H1 (cell line): ENCODE data around the gene ASPRV1. TPM values are rescaled to one million over a fixed set of nuclear protein-coding genes. Genes with fewer than 3 reads are reported as not detected.
A peak's percentile ranks its signal among the peaks of the same experiment; 100 is the strongest.

Experiments
- CTCF ChIA-PET: fragments of 300-600 bp; sonication (Branson Sonifier 250); formaldehyde crosslinking; loops from one replicate; lab custom pipeline; 2021; ENCODE audit not compliant: partially characterized antibody; lab: Charles Lee
- POLR2A ChIA-PET: fragments of 300-600 bp; sonication (Branson Sonifier 250); formaldehyde crosslinking; loops from one replicate; lab custom pipeline; 2021; ENCODE audit warnings: inconsistent platforms; ENCODE audit not compliant: partially characterized antibody; lab: Charles Lee
- DNase-seq, 2 experiments: peaks; one replicate each; pipeline versions ENCODE4 v3.0.0 to v3.0.0-alpha.2; 2010 to 2022; ENCODE audit warnings: low spot score in 2 of 2, low read depth in 1 of 2, mixed read lengths in 1 of 2
- FAIRE-seq: peaks from 2 replicates; lab custom pipeline; 2011; peaks lifted over from hg19 to GRCh38; lab: Jason Lieb, UNC
- H2AFZ ChIP-seq: 2 replicates; pipeline ENCODE4 v1.8.1; 2012; ENCODE audit warnings: low read length, inconsistent platforms
- H2AK5ac ChIP-seq: 2 replicates; pipeline ENCODE4 v1.6.1; 2013; ENCODE audit warnings: low read depth, low read length
- H2BK120ac ChIP-seq: replicated peaks from 2 replicates; pipeline ENCODE3; 2013; ENCODE audit warnings: low read depth, low read length, inconsistent platforms
- H2BK12ac ChIP-seq: 2 replicates; pipeline ENCODE4 v1.6.1; 2013; ENCODE audit warnings: low read depth, low read length
- H2BK15ac ChIP-seq: 2 replicates; pipeline ENCODE4 v1.6.1; 2013; ENCODE audit warnings: low read length
- H2BK20ac ChIP-seq: 2 replicates; pipeline ENCODE4 v1.6.1; 2013; ENCODE audit warnings: low read length
- H2BK5ac ChIP-seq: 2 replicates; pipeline ENCODE4 v1.6.1; 2013; ENCODE audit warnings: low read depth, low read length
- H3K14ac ChIP-seq: 2 replicates; pipeline ENCODE4 v1.6.1; 2013; ENCODE audit warnings: inconsistent platforms; ENCODE audit not compliant: insufficient read length
- H3K18ac ChIP-seq: 2 replicates; pipeline ENCODE4 v1.6.1; 2013; ENCODE audit warnings: low read length; ENCODE audit errors: extremely low read depth
- H3K23ac ChIP-seq: 2 replicates; pipeline ENCODE4 v1.6.1; 2013; ENCODE audit warnings: inconsistent platforms; ENCODE audit not compliant: insufficient read length
- H3K23me2 ChIP-seq: 2 replicates; pipeline ENCODE4 v1.6.1; 2013; ENCODE audit warnings: low read depth, low read length
- H3K27ac ChIP-seq: 2 replicates; pipeline ENCODE4 v1.6.1; 2011; ENCODE audit warnings: low read depth, low read length, inconsistent platforms
- H3K27me3 ChIP-seq, 4 experiments: replicated peaks in 1 of 4; 1 replicate in 1 of 4; 2 replicates in 3 of 4; pipeline versions ENCODE4 v1.6.1 to v1.8.1; 2011 to 2013; ENCODE audit warnings: low read length in 3 of 4, mild to moderate bottlenecking in 3 of 4, inconsistent platforms in 2 of 4, mixed read lengths in 2 of 4, moderate library complexity in 1 of 4; ENCODE audit not compliant: control insufficient read depth in 3 of 4, insufficient read depth in 3 of 4; ENCODE audit errors: extremely low read depth in 1 of 4
- H3K36me3 ChIP-seq, 4 experiments: 2 replicates each; pipeline versions ENCODE4 v1.6.1 to v1.8.1; 2011 to 2013; ENCODE audit warnings: mild to moderate bottlenecking in 4 of 4, low read length in 3 of 4, moderate library complexity in 2 of 4, control low read depth in 1 of 4, inconsistent platforms in 1 of 4; ENCODE audit not compliant: insufficient read depth in 4 of 4, control insufficient read depth in 2 of 4
- H3K4ac ChIP-seq: replicated peaks from 2 replicates; pipeline ENCODE3; 2013; ENCODE audit warnings: low read length, low read depth, mixed read lengths, inconsistent platforms; ENCODE audit not compliant: insufficient read length
- H3K4me1 ChIP-seq, 4 experiments: replicated peaks in 1 of 4; 1 replicate in 1 of 4; 2 replicates in 3 of 4; pipeline versions ENCODE4 v1.6.1 to v1.8.1; 2011 to 2013; ENCODE audit warnings: low read length in 3 of 4, inconsistent platforms in 2 of 4, mixed read lengths in 1 of 4; ENCODE audit not compliant: insufficient read depth in 4 of 4, control insufficient read depth in 3 of 4
- H3K4me2 ChIP-seq, 2 experiments: 2 replicates each; pipeline versions ENCODE4 v1.6.1 to v1.8.1; 2011 to 2013; ENCODE audit warnings: low read depth in 2 of 2, low read length in 2 of 2, control low read depth in 1 of 2, inconsistent platforms in 1 of 2, mild to moderate bottlenecking in 1 of 2; ENCODE audit not compliant: insufficient read depth in 1 of 2
- H3K4me3 ChIP-seq, 4 experiments: fragments of 200-600, 300-600 bp in 1 of 4; sonication (generic), shearing (Covaris generic), sonication (Bioruptor Twin) in 1 of 4; 2 replicates each; pipeline versions ENCODE4 v1.5.1 to v1.8.1; 2011 to 2016; ENCODE audit warnings: low read length in 4 of 4, low read depth in 3 of 4, control low read depth in 2 of 4, inconsistent platforms in 2 of 4, mild to moderate bottlenecking in 2 of 4, mixed read lengths in 1 of 4, moderate library complexity in 1 of 4; ENCODE audit not compliant: insufficient read depth in 2 of 4; ENCODE audit errors: extremely low read depth in 1 of 4
- H3K56ac ChIP-seq: replicated peaks from 2 replicates; pipeline ENCODE3; 2013; ENCODE audit warnings: low read depth, mild to moderate bottlenecking, mixed read lengths, low read length, inconsistent platforms; ENCODE audit not compliant: insufficient read length
- H3K79me1 ChIP-seq: 2 replicates; pipeline ENCODE4 v1.6.1; 2013; ENCODE audit warnings: low read depth, low read length, control low read depth
- H3K79me2 ChIP-seq, 2 experiments: 2 replicates each; pipeline versions ENCODE4 v1.6.1 to v1.8.1; 2012 to 2013; ENCODE audit warnings: low read length in 2 of 2, mild to moderate bottlenecking in 2 of 2, inconsistent platforms in 1 of 2; ENCODE audit not compliant: insufficient read depth in 2 of 2, control insufficient read depth in 1 of 2
- H3K9ac ChIP-seq, 4 experiments: replicated peaks in 1 of 4; 1 replicate in 1 of 4; 2 replicates in 3 of 4; pipeline versions ENCODE4 v1.6.1 to v1.8.1; 2011 to 2013; ENCODE audit warnings: low read depth in 3 of 4, low read length in 3 of 4, control low read depth in 2 of 4, mild to moderate bottlenecking in 2 of 4, moderate library complexity in 2 of 4, inconsistent platforms in 1 of 4; ENCODE audit errors: extremely low read depth in 1 of 4
- H3K9me3 ChIP-seq, 2 experiments: 2 replicates each; pipeline versions ENCODE4 v1.6.1 to v1.8.1; 2012 to 2013; ENCODE audit warnings: mild to moderate bottlenecking in 2 of 2, moderate library complexity in 2 of 2, control low read depth in 1 of 2, inconsistent platforms in 1 of 2, low read depth in 1 of 2, low read length in 1 of 2, mixed read lengths in 1 of 2; ENCODE audit not compliant: insufficient read depth in 2 of 2
- H4K20me1 ChIP-seq, 2 experiments: replicated peaks in 1 of 2; 2 replicates each; pipeline versions ENCODE3 to v1.8.1; 2011 to 2013; ENCODE audit warnings: inconsistent platforms in 2 of 2, low read length in 2 of 2, mild to moderate bottlenecking in 1 of 2; ENCODE audit not compliant: insufficient read depth in 2 of 2, control insufficient read depth in 1 of 2
- H4K5ac ChIP-seq: 2 replicates; pipeline ENCODE4 v1.6.1; 2013; ENCODE audit warnings: low read length, low read depth, mixed read lengths, inconsistent platforms; ENCODE audit not compliant: insufficient read length
- H4K8ac ChIP-seq: 2 replicates; pipeline ENCODE4 v1.8.0; 2013; ENCODE audit warnings: mild to moderate bottlenecking, moderate library complexity, low read length, inconsistent platforms; ENCODE audit not compliant: insufficient read depth; ENCODE audit errors: extremely low read depth
- H4K91ac ChIP-seq: replicated peaks from 2 replicates; pipeline ENCODE3; 2013; ENCODE audit warnings: low read length, mixed read lengths, inconsistent platforms; ENCODE audit not compliant: insufficient read length
- BRCA1 ChIP-seq: IDR thresholded peaks from 2 replicates; pipeline ENCODE4 v1.6.1; 2012; ENCODE audit warnings: low read depth, low read length, improper control_type of control experiment
- CBX5 ChIP-seq: fragments of 300-800, 300-1000 bp; sonication (generic); IDR thresholded peaks from 2 replicates; pipeline ENCODE4 v1.7.1; 2016; ENCODE audit warnings: antibody characterized with exemption, low read length, low read depth
- CHD1 ChIP-seq: IDR thresholded peaks from 2 replicates; pipeline ENCODE4 v1.6.1; 2012; ENCODE audit warnings: low read depth, low read length, improper control_type of control experiment
- GABPA ChIP-seq: IDR thresholded peaks from 2 replicates; pipeline ENCODE4 v1.6.1; 2011; ENCODE audit warnings: mild to moderate bottlenecking, low read length, moderate library complexity, borderline replicate concordance; ENCODE audit not compliant: insufficient read depth
- KDM4A ChIP-seq: IDR thresholded peaks from one replicate; pipeline ENCODE4 v1.7.1; 2012; ENCODE audit warnings: low read depth, mild to moderate bottlenecking, moderate library complexity, low read length, inconsistent platforms; ENCODE audit not compliant: severe bottlenecking
- RNF2 ChIP-seq: fragments of 200-900, 300-1000 bp; sonication (generic); IDR thresholded peaks from 2 replicates; pipeline ENCODE4 v1.7.1; 2016; ENCODE audit warnings: borderline replicate concordance, low read depth, mild to moderate bottlenecking, antibody characterized with exemption, low read length; ENCODE audit not compliant: poor library complexity, severe bottlenecking; ENCODE audit errors: missing control alignments
- SP4 ChIP-seq: IDR thresholded peaks from 2 replicates; pipeline ENCODE4 v1.6.1; 2012; ENCODE audit warnings: low read length, inconsistent platforms
- WGBS, 2 experiments: shearing (Covaris generic) in 1 of 2; methylation state at CpG; one replicate each; pipeline versions ENCODE4 v1.1.6 to v1.1.7; 2013 to 2015; ENCODE audit warnings: low lambda C conversion rate in 2 of 2, mixed read lengths in 2 of 2, inconsistent platforms in 1 of 2, low coverage in 1 of 2, missing lambda C conversion rate in 1 of 2; ENCODE audit not compliant: insufficient replicate concordance in 2 of 2, insufficient coverage in 1 of 2, insufficient read length in 1 of 2; ENCODE audit errors: extremely low coverage in 1 of 2, missing lambda C conversion rate in 1 of 2; 5-methylcytosine and 5-hydroxymethylcytosine counted together
- polyA plus RNA-seq, 7 experiments: library from polyadenylated mRNA; depleted of rRNA in 3 of 7; stranded (reverse) in 5 of 7; unstranded in 2 of 7; fragments of >200 nt in 5 of 7; fragments of 200-250 nt in 2 of 7; gene quantifications; 1 replicate in 5 of 7; 2 replicates in 1 of 7; 4 replicates in 1 of 7; pipeline versions ENCODE4 v1.2.1 to v1.2.3, GENCODE V29; 2011 to 2013; ENCODE audit warnings: missing spikeins in 2 of 7, mixed read lengths in 2 of 7
- total RNA-seq: library from RNA; stranded (reverse); fragmentation: NEBNext Ultra II Directional; extraction: Animal tissue kit (Norgen Biotek cat#: 25700); gene quantifications from 2 replicates; pipeline ENCODE4 v1.2.1, GENCODE V29; 2021
- TF ChIP-seq, protein P1 (sequence below), 3 experiments: IDR thresholded peaks; 1 replicate in 2 of 3; 2 replicates in 1 of 3; pipeline versions ENCODE4 v1.5.1 to v1.6.1; 2011; ENCODE audit warnings: low read length in 3 of 3, mild to moderate bottlenecking in 3 of 3, inconsistent platforms in 2 of 3, low read depth in 1 of 3, moderate library complexity in 1 of 3; ENCODE audit not compliant: insufficient read depth in 1 of 3; ENCODE audit errors: control extremely low read depth in 1 of 3
- TF ChIP-seq, protein P2 (sequence below): IDR thresholded peaks from 2 replicates; pipeline ENCODE4 v1.6.1; 2011; ENCODE audit warnings: low read length, improper control_type of control experiment

The ASPRV1 gene
- total and polyA plus RNA-seq, 2 of the 8 experiments (the other 6 are each of a cell fraction or from before 2014, with no cell fraction given) = 0.59 to 0.95 TPM

GRCh38 chr2:69916106-69916505 is 45.3 kb downstream of the ASPRV1 start:
- POLR2A ChIA-PET = interaction anchor here (0.5 to 11.6 kb wide), 7 partner anchors 21 to 270 kb away, joined by 3 to 180 read pairs (median 3); partner anchors contain the start of gene PCBP1
- TF ChIP-seq RNF2 (no peak), KDM4A (no peak), GABPA (no peak), CHD1 (no peak), CBX5 (no peak), SP4 (no peak), BRCA1 (no peak)
- TF ChIP-seq, protein P1, sequence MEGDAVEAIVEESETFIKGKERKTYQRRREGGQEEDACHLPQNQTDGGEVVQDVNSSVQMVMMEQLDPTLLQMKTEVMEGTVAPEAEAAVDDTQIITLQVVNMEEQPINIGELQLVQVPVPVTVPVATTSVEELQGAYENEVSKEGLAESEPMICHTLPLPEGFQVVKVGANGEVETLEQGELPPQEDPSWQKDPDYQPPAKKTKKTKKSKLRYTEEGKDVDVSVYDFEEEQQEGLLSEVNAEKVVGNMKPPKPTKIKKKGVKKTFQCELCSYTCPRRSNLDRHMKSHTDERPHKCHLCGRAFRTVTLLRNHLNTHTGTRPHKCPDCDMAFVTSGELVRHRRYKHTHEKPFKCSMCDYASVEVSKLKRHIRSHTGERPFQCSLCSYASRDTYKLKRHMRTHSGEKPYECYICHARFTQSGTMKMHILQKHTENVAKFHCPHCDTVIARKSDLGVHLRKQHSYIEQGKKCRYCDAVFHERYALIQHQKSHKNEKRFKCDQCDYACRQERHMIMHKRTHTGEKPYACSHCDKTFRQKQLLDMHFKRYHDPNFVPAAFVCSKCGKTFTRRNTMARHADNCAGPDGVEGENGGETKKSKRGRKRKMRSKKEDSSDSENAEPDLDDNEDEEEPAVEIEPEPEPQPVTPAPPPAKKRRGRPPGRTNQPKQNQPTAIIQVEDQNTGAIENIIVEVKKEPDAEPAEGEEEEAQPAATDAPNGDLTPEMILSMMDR (IDR thresholded peaks at IDR 0.05; ENCODE audit: control extremely low read depth in 1 of 3, insufficient read depth in 1 of 3, low read depth in 1 of 3, low read length in 3 of 3) = no peak
- TF ChIP-seq, protein P2, sequence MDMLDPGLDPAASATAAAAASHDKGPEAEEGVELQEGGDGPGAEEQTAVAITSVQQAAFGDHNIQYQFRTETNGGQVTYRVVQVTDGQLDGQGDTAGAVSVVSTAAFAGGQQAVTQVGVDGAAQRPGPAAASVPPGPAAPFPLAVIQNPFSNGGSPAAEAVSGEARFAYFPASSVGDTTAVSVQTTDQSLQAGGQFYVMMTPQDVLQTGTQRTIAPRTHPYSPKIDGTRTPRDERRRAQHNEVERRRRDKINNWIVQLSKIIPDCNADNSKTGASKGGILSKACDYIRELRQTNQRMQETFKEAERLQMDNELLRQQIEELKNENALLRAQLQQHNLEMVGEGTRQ = no peak

More at GRCh38 chr2:69916106-69916505, 45.3 kb downstream of the ASPRV1 start:
- peak overlapping the region in 2 of 4 experiments; percentile 41 to 88; a peak in 2 of 8 replicates for H3K4me3 ChIP-seq
- no peak overlapping the region for H3K27ac ChIP-seq
- no peak overlapping the region for H3K23ac ChIP-seq
- no peak overlapping the region for H4K8ac ChIP-seq
- H3K4me1 ChIP-seq = no peaks in the 10 kb centered on the region
- H4K5ac ChIP-seq = no peak overlapping the region
- no peak overlapping the region for H2BK5ac ChIP-seq
- no peak overlapping the region for H3K9ac ChIP-seq
- FAIRE-seq = no peak
- peaks cover 0 to 2% of the 10 kb centered on the region in 2 experiments for H4K20me1 ChIP-seq
- CTCF ChIA-PET = interaction anchor here (1.0 to 1.6 kb wide), 4 partner anchors 141 to 157 kb away, joined by 3 to 4 read pairs (median 3); no protein-coding TSS in a partner anchor
- no peak overlapping the region for H2AFZ ChIP-seq
- no peak overlapping the region for H2AK5ac ChIP-seq
- H3K4me2 ChIP-seq = peak overlapping the region; percentile 74 to 79; a peak in 2 of 4 replicates
- H3K56ac ChIP-seq = no peak overlapping the region
- no peaks in the 10 kb centered on the region for H3K27me3 ChIP-seq
- no peak overlapping the region for H3K4ac ChIP-seq
- H2BK12ac ChIP-seq = no peak overlapping the region
- no peak overlapping the region for H4K91ac ChIP-seq
- H2BK120ac ChIP-seq = no peak overlapping the region
- H3K79me1 ChIP-seq = no peaks in the 10 kb centered on the region
- H3K9me3 ChIP-seq = no peaks in the 10 kb centered on the region
- H3K23me2 ChIP-seq = peaks cover 4% of the 10 kb centered on the region; the same call in 1 of the 2 replicates
- H3K18ac ChIP-seq = no peak overlapping the region
- H2BK20ac ChIP-seq = no peak overlapping the region
- no peaks in the 10 kb centered on the region for H3K79me2 ChIP-seq
- H2BK15ac ChIP-seq = no peak overlapping the region
- no peaks in the 10 kb centered on the region; a peak in 1 of 8 replicates for H3K36me3 ChIP-seq
- no peak for DNase-seq
- H3K14ac ChIP-seq = no peak overlapping the region
- WGBS, 2 experiments = 84% methylated on average over 2 of the region's 2 CpGs; no CpG with 5 or more reads in 1 of the 2 experiments
